ENCODE results near the gene TMCO2.
"Not testable (repeated sequence)": the region's sequence is repeated elsewhere in the genome, so short reads cannot be mapped to it uniquely, and the experiment has no call there.

Gene TMCO2

DNA sequence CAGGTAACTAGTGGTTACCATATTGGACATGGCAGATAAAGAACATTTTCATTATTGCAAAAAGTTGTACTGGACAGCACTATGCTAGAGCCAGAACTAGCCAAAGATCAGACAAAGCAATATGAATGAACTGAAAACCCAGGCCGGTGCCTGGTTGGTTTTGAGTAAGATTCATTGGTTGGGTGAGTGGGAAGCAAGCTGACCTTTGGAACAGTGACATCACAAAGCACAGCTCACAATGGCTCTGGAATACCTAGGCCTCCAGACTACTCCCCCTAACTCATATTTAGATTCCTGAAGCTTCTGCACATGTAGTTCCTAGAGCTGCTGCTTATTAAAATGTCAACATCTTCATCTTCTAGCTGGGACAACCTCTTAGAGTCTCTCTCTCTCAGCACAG is at the start of gene TMCO2:
Gene TMCO2 (plus strand): TSS at position 283 of the 400 bp plus-strand sequence. CDS start 57 bp downstream, at position 340.
- no peak for DNase-seq

DNA sequence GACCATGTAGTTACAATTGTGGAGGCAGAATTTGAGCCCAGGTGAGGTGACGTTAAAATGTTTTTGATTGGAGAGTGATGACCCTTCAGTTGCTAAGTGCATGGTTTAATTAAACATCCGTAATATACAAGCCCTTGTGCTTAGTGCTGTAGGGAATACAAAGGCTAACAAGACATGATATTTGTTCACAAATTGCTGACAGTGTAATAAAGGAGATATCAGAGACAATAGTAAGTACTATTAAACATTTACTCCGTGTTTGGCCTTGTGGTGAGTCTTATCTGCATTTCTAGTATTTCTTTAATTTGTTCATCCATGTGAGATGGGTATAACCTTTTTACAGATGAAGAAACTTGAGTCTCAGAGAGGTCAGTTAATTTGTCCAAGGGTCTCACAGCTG is 48.6 kb upstream of the TMCO2 start:
- no peak for DNase-seq

GRCh38 chr1:40204856-40205255 is 42.9 kb upstream of the TMCO2 start:
- DNase-seq = no peak

- DNase-seq = no peak
These were observed 37.1 kb upstream of the TMCO2 start for GRCh38 chr1:40210511-40211204.

DNA sequence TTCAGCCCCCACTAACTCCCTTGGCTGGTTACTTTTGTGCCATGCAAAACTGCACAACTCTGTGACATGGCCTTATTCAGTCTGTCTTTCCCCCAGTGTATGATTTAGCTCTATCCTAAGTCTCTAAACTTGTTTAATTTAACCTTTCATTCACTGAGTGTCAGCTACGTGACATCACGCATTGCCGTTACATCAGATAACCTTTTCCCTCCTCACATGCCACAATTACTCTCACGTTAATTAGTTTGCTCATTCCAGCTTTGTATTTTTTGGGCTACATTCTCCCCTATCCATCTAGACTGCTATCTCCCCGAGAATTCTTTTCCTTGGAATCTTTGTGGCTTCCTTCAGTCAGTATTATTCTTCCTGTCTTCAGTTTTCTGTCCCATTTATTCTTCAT is 29.4 kb upstream of the TMCO2 start:
- no peak for DNase-seq

DNA sequence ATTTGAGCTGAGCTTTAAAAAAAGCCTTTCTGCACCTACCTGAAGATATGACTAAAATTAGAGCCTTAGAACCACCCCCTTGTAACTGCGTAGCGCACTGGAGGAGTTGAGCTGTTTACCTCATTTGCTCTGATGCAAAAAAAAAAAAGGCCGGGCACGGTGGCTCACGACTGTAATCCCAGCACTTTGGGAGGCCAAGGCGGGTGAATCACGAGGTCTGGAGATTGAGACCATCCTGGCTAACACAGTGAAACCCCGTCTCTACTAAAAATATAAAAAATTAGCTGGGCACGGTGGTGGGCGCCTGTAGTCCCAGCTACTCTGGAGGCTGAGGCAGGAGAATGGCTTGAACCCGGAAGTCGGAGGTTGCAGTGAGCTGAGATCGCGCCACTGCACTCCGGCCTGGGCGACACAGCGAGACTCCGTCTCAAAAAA is 26.2 kb upstream of the TMCO2 start:
- DNase-seq = not testable (repeated sequence)

DNA sequence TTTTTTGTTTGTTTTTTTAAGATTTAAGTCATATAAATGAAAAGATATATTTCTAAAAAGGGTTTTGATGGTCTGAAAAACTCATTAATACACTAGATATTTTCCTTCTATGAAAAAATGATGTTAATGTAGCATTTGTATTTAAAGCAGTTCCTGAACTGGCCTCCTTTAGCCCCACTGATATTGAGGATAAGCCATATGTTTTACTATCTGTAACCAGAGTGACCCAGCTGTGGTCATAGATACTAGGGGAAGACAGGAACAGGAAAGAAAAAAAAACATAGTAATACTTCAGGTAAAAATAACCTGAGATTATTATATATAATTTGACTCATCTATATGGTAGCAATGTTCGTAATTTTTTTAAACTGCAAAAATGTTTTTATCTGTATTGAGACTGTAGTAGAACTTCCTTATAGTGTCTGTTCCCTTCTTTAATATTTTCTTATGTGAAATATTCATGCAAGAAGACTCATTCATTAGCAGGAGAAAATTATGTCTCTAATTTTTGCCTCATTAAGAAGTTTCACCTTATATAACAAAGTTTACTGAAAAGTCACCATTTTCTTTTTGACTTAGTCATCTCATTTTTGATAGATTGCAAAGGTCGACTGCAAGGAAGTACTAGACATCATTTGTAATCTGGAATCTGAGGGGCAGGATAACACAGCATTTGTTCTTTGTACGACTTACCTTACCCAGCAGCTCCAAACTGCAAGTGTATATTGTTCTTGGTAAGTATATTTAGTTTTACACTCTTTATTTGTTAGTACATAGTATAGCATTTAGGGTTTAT is 25.6 kb upstream of the TMCO2 start:
- no peak for DNase-seq

GRCh38 chr1:40224040-40224439 is 23.7 kb upstream of the TMCO2 start:
- no peak for DNase-seq

DNA sequence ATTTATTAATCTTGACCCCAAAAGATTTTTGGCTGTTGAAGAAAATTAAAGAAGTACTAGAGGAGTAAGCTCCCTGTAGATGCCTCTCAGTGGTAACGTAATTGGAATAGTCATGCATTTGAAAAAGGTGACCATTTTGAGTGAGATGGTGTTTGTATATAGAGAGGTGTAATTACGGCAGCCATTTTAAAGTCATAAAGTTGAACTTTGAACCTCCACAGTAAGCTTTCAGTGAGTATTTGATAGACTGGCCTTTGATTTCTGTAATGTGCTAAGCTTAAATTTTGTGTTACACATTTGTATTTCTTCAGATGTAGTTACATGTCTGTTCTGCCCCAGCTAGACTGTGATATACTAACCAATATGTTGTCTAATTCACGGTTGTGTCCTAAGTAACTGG is 21.5 kb upstream of the TMCO2 start:
- no peak for DNase-seq

DNA sequence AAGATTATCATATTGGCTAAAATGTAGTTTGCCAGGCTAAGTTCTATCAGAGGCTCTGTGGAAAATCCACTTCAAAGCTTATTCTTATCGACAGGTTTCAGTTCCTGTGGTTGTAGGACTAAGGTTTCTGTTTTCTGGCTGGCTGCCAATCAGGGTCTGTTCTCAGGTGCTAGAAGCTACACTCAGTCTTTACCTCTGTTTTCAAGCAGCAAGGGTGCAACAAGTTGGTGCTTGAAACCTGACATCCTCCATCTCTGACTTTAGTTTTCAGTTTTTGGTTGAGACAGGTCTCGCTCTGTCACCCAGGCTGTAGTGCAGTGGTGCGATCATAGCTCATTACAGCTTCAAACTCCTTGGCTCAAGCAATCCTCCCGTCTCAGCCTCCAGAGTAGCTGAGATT is 15.3 kb upstream of the TMCO2 start:
- DNase-seq = peak; percentile 33

- no peak for DNase-seq
These were observed 8.1 kb upstream of the TMCO2 start for GRCh38 chr1:40239626-40240025.

- DNase-seq = no peak
These were observed 7.3 kb upstream of the TMCO2 start for GRCh38 chr1:40240390-40240789.

DNA sequence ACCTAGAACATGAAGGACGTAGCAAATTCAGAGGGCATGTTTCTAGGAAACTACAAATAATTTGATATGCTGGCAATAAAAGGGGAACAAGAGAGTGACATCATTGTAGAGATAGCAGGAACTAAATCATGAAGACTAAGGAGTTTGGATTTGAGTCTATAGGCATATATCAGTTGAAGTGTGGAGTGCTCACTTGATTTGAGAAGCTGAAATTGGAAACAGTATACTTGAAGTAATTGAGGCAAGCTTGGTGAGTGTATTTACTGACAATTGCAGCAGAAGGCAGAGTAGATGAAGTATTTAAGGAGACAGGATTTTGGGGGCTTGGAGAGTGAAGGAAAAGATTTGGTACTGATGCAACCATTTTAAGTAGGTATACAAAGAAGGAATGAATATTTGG is 6.4 kb upstream of the TMCO2 start:
- DNase-seq = no peak

DNA sequence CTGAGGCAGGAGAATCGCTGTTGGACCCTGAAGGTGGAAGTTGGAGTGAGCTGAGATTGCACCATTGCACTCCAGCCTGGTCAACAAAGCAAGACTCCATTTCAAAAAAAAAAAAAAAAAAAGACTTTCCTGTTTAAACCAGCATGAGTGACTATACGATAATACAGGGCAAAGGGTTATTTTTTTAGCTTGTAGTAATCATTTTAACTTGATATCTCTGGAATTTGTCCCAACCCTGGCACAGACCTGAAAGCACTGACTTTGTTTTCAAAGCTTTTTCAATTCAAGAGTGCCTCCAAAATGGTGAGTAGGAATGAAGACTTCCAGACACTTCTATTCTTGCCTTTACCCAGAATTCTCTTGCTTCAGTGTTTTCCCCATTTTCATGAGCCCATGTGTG is 4.4 kb upstream of the TMCO2 start:
- DNase-seq = no peak

DNA sequence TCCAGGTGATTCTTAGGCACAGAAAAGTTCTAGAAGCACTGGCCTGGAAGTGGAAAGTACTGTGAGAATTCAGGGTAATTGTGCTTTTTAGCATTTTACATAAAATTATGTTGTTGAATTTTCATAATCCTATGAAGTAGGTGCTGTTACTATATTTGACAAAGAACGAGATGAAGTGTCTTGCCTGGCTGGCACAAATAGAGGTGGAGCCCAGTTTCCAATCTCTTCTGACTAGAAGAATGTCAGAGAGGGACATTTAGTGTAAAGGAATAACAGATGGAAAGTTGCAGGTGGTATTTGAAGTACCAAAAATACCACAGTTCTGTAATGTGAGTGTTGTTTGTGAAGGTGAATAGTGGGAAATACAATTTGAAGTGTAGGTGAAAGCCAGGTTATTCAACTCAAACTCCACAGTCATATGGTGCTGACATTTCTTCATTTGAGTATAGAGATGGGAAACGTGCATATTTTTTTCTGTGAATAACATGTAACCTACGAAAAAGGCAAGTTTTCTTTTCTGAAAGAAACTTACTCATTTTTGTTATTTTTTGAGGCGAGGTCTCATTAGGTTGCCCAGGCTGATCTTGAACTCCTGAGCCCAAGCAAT is 3.5 kb upstream of the TMCO2 start:
- no peak for DNase-seq

DNA sequence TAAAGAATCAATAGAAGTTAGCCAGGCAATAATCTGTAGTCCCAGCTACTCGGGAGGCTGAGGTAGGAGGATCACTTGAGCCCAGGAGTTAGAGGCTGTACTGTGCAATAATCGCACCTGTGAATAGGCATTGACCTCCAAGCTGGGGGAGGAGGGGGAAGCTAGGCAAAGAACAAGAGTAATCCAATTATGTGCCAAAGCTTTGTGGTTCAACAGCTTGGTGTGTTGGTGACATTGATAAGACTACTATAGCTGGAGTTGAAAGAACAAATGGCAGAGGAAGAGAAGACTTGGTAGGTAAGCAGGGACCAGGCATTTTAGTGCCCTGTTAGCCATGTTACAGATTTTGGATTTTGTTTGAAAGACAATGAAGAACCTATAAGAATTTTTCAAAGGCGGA is 2.1 kb upstream of the TMCO2 start:
- no peak for DNase-seq

DNA sequence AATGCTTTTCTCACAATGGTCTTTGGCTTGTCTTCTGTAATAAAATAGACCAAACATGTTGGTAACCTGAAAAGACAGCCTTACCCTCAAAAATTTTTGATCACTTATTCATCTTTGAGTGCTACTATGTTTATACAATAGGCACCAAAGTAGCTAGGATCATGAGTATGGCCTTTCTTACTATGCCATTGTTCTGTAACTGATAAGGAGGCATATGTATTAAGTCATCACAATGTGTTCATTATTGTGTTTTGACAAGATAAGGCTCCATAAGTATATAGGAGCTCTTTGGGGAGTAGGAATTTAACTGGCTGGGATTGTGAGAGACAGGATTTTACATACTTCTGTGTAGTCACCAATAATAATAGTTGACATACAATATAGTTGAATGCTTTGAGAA is 675 bp downstream of the TMCO2 start:
- no peak for DNase-seq

DNA sequence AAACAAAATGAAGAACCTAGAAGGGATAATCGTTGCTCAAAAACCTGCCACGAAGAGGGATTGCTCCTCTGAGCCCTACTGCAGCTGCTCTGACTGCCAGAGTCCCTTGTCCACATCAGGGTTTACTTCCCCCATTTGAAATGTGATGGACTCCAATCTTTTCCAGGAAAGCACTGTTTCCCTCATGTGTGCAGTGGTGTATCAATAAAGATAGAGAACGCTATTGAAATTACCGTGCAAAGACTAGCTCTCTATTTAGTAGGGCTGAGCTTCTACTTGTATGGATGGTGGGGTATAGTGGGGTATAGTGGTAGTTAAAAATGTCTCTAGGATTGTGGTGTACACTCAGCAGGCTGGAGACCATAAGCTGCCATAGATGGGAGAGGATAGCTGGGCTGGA is 3.7 kb downstream of the TMCO2 start:
- no peak for DNase-seq

DNA sequence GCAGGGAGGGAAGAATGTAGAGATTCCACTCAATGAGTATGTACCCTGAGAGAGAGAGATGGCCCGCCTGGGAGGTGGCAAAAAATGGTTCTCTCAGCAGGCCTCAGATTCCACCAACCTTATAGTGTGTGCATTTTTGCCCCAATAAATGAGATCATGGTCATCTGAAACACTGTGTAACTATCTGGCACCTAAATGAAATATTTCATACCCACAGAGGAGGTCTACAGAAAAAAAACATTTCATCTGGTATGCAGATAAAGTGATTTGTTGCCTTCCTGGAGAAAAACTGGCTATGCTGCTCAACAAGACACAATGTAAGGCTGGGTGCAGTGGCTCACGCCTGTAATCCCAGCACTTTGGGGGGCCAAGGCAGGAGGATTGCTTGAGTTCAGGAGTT is 4.9 kb downstream of the TMCO2 start:
- no peak for DNase-seq

DNA sequence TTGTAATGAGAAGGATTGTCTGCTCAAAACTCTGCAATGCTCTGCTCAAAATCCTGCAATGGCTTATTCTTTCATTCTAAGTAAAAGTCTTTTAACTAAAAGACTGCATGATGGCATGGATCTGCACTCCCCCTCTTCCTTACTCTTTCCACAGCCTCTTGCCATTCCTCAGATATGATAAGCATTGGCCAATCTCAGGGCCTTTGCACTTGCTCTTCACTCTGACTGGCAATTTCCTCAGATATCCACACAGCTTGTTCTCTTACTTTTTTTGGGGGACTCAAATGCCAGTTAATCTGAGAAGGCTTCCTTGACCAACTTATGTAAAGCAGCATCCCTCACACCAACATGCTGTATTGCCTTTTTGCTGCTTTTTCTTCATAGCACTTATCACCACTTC is 7.5 kb downstream of the TMCO2 start:
- no peak for DNase-seq

- DNase-seq = no peak
These were observed 8.8 kb downstream of the TMCO2 start for GRCh38 chr1:40256401-40257084.

GRCh38 chr1:40257313-40257687 is 9.6 kb downstream of the TMCO2 start:
- no peak for DNase-seq

- DNase-seq = peak; percentile 91
These were observed 10.1 kb downstream of the TMCO2 start, which contains the start of gene ZMPSTE24 for GRCh38 chr1:40257688-40258444. Gene ZMPSTE24, plus strand, starts transcription at chr1:40258236. Its CDS starts 36 bp downstream, at chr1:40258272.

Data from stimulated activated CD4-positive, alpha-beta T cell treated with anti-CD3 and anti-CD28 coated beads, Interleukin-4, amount 100 ng/mL, for 1 hour (primary cell).